HEK293 (cell line): ENCODE data around the gene GRM4.

Experiments
- BCL11B ChIP-seq: fragments of 450-650 bp; formaldehyde crosslinking; IDR thresholded peaks from 2 replicates; pipeline ENCODE4 v1.5.1; 2016; ENCODE audit warnings: low read depth, missing biosample characterization, missing genetic modification characterization
- SP7 ChIP-seq: fragments of 450-650 bp; formaldehyde crosslinking; IDR thresholded peaks from 2 replicates; pipeline ENCODE4 v1.5.1; 2016; ENCODE audit warnings: missing biosample characterization, missing genetic modification characterization
- ZBTB20 ChIP-seq: fragments of 450-650 bp; formaldehyde crosslinking; IDR thresholded peaks from 2 replicates; pipeline ENCODE4 v1.5.1; 2016; ENCODE audit warnings: missing biosample characterization, missing genetic modification characterization
- ZBTB7A ChIP-seq: fragments of 450-650 bp; formaldehyde crosslinking; IDR thresholded peaks from 2 replicates; pipeline ENCODE4 v1.5.1; 2016; ENCODE audit warnings: low read depth, missing biosample characterization, missing genetic modification characterization
- ZFP37 ChIP-seq: fragments of 450-650 bp; formaldehyde crosslinking; IDR thresholded peaks from 2 replicates; pipeline ENCODE4 v1.5.1; 2016; ENCODE audit warnings: missing biosample characterization, missing genetic modification characterization
- ZNF184 ChIP-seq: fragments of 450-650 bp; IDR thresholded peaks from 2 replicates; pipeline ENCODE4 v1.5.1; 2018; ENCODE audit warnings: missing biosample characterization, mild to moderate bottlenecking, missing genetic modification characterization
- ZNF239 ChIP-seq: fragments of 450-650 bp; formaldehyde crosslinking; IDR thresholded peaks from 2 replicates; pipeline ENCODE4 v1.5.1; 2016; ENCODE audit warnings: missing biosample characterization, missing genetic modification characterization
- ZNF24 ChIP-seq: fragments of 450-650 bp; formaldehyde crosslinking; IDR thresholded peaks from 2 replicates; pipeline ENCODE4 v1.5.1; 2016; ENCODE audit warnings: missing biosample characterization, missing genetic modification characterization
- ZNF335 ChIP-seq: fragments of 450-650 bp; formaldehyde crosslinking; conservative IDR thresholded peaks from 2 replicates; pipeline ENCODE4 v1.5.1; 2016; ENCODE audit warnings: missing biosample characterization, missing genetic modification characterization
- TF ChIP-seq, protein P1 (sequence below): fragments of 450-650 bp; formaldehyde crosslinking; IDR thresholded peaks from 2 replicates; pipeline ENCODE4 v1.5.1; 2016; ENCODE audit warnings: missing biosample characterization, missing genetic modification characterization
- TF ChIP-seq, protein P2 (sequence below): fragments of 450-650 bp; formaldehyde crosslinking; optimal IDR thresholded peaks from 2 replicates; pipeline ENCODE3; 2016; ENCODE audit warnings: missing biosample characterization, mild to moderate bottlenecking, missing genetic modification characterization
- TF ChIP-seq, protein P3 (sequence below): sonication (generic); formaldehyde crosslinking; IDR thresholded peaks from 2 replicates; pipeline ENCODE4 v1.8.1; 2022; ENCODE audit warnings: mild to moderate bottlenecking, moderate library complexity, missing genetic modification reagents

DNA sequence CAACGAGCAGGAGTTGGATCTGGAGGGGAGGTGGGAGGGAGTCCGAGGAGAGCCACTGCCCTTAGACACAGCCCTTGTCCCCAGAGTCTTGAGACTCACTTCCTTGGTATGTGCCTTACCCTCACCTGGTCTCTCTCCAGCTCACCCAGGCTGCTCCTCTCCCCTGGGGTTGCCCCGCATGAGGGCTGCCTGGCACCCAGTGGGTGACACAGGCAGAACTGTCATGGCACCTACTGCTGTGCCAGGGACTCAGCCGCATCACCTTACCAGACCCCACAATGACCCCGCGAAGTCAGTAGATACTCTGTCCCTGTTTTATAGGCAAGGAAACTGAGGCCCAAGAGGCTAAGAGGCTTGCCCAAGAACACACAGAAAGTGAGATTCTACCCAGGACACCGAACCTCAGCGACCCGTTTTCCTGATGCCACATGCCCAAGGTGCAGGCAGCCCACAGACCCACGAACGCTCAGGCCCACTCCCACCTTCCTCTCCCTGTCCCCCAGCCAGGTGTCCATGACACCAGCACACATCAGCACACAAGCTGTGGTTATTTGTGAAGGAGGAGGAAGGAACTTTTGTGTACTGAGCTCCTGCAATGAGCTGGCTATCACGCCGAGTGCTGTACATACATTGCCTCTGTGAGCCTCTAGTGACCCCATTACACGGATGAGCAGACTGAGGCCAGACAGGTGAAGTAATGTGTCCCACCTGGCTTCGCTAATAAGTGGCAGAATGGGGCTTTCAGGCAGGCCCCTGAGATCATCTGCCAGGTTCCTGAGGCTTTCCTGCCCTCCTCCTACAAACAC is 168.1 kb downstream of the GRM4 start:
- no peak for TF ChIP-seq ZFP37 (tag by site-specific recombination)
- TF ChIP-seq ZBTB7A (tag by site-specific recombination): no peak
- no peak for TF ChIP-seq ZNF24
- TF ChIP-seq, protein P1, sequence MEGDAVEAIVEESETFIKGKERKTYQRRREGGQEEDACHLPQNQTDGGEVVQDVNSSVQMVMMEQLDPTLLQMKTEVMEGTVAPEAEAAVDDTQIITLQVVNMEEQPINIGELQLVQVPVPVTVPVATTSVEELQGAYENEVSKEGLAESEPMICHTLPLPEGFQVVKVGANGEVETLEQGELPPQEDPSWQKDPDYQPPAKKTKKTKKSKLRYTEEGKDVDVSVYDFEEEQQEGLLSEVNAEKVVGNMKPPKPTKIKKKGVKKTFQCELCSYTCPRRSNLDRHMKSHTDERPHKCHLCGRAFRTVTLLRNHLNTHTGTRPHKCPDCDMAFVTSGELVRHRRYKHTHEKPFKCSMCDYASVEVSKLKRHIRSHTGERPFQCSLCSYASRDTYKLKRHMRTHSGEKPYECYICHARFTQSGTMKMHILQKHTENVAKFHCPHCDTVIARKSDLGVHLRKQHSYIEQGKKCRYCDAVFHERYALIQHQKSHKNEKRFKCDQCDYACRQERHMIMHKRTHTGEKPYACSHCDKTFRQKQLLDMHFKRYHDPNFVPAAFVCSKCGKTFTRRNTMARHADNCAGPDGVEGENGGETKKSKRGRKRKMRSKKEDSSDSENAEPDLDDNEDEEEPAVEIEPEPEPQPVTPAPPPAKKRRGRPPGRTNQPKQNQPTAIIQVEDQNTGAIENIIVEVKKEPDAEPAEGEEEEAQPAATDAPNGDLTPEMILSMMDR (tag by site-specific recombination): no peak
- TF ChIP-seq ZNF239 (tag by site-specific recombination): no peak
- TF ChIP-seq ZNF335 (tag by site-specific recombination): no peak
- no peak for TF ChIP-seq BCL11B (tag by site-specific recombination)
- TF ChIP-seq SP7 (tag by site-specific recombination): no peak
- TF ChIP-seq, protein P2, sequence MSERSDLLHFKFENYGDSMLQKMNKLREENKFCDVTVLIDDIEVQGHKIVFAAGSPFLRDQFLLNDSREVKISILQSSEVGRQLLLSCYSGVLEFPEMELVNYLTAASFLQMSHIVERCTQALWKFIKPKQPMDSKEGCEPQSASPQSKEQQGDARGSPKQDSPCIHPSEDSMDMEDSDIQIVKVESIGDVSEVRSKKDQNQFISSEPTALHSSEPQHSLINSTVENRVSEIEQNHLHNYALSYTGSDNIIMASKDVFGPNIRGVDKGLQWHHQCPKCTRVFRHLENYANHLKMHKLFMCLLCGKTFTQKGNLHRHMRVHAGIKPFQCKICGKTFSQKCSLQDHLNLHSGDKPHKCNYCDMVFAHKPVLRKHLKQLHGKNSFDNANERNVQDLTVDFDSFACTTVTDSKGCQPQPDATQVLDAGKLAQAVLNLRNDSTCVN: no peak
- TF ChIP-seq, protein P3, sequence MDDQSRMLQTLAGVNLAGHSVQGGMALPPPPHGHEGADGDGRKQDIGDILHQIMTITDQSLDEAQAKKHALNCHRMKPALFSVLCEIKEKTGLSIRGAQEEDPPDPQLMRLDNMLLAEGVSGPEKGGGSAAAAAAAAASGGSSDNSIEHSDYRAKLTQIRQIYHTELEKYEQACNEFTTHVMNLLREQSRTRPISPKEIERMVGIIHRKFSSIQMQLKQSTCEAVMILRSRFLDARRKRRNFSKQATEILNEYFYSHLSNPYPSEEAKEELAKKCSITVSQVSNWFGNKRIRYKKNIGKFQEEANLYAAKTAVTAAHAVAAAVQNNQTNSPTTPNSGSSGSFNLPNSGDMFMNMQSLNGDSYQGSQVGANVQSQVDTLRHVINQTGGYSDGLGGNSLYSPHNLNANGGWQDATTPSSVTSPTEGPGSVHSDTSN (CRISPR knock-in tag): no peak
- no peak for TF ChIP-seq ZBTB20 (tag by site-specific recombination)
- TF ChIP-seq ZNF184: no peak
